Vagina (tissue), 2 donors: ENCODE data around the gene GTF3A. TPM values are rescaled to one million over a fixed set of nuclear protein-coding genes. Genes with fewer than 3 reads are reported as not detected.
A peak's percentile ranks its signal among the peaks of the same experiment; 100 is the strongest.

Source experiments
- DNase-seq, 2 donors: peaks; one replicate each; pipeline ENCODE4 v3.0.0-alpha.2; 2017; ENCODE audit errors: extremely low spot score in 2 of 2
- H3K27ac ChIP-seq: fragments of 200-600 bp; sonication (generic); one replicate; pipeline ENCODE4 v1.5.1; 2019
- H3K27me3 ChIP-seq: fragments of 200-600 bp; sonication (generic); one replicate; pipeline ENCODE4 v1.5.1; 2019
- H3K36me3 ChIP-seq, 2 donors: fragments of 200-600 bp; sonication (generic); one replicate each; pipeline ENCODE4 v1.5.1; 2017 to 2019
- H3K4me1 ChIP-seq: fragments of 200-600 bp; sonication (generic); one replicate; pipeline ENCODE4 v1.5.1; 2019
- H3K4me3 ChIP-seq, 2 donors: fragments of 200-600 bp; sonication (generic); 1 replicate in 1 of 2; 2 replicates in 1 of 2; pipeline ENCODE4 v1.5.1; 2016 to 2019
- H3K9me3 ChIP-seq: fragments of 200-600 bp; sonication (generic); one replicate; pipeline ENCODE4 v1.5.1; 2019
- POLR2A ChIP-seq, 2 donors: fragments of 450-650 bp; IDR thresholded peaks; one replicate each; pipeline ENCODE4 v1.6.1; 2017; ENCODE audit warnings: antibody characterized with exemption in 2 of 2, mild to moderate bottlenecking in 2 of 2, moderate library complexity in 2 of 2
- POLR2AphosphoS5 ChIP-seq, 2 donors: sonication (generic); formaldehyde crosslinking; IDR thresholded peaks; one replicate each; pipeline ENCODE4 v1.9.0; 2017; ENCODE audit warnings: antibody characterized with exemption in 2 of 2, mild to moderate bottlenecking in 2 of 2, low read depth in 1 of 2; ENCODE audit not compliant: insufficient read depth in 1 of 2
- intact Hi-C: fragments of 100-400 bp; cut with DNase I; formaldehyde crosslinking; loops from one replicate; pipeline ENCODE4 v1.15.1; 2023
- total RNA-seq: library from RNA; depleted of rRNA; stranded (reverse); fragments of >200 nt; gene quantifications from one replicate; pipeline ENCODE4 v1.2.3, GENCODE V29; 2016
- TF ChIP-seq, protein P1 (sequence below), 3 experiments: fragments of 450-650 bp in 2 of 3; fragments of 200-600 bp in 1 of 3; sonication (generic) in 1 of 3; IDR thresholded peaks; one replicate each; pipeline ENCODE4 v1.5.1; 2017 to 2019; ENCODE audit warnings: antibody characterized with exemption in 3 of 3, mild to moderate bottlenecking in 2 of 3, moderate library complexity in 2 of 3

Gene GTF3A
- total RNA-seq, 1 donor from 2014 or later: 142 TPM

DNA sequence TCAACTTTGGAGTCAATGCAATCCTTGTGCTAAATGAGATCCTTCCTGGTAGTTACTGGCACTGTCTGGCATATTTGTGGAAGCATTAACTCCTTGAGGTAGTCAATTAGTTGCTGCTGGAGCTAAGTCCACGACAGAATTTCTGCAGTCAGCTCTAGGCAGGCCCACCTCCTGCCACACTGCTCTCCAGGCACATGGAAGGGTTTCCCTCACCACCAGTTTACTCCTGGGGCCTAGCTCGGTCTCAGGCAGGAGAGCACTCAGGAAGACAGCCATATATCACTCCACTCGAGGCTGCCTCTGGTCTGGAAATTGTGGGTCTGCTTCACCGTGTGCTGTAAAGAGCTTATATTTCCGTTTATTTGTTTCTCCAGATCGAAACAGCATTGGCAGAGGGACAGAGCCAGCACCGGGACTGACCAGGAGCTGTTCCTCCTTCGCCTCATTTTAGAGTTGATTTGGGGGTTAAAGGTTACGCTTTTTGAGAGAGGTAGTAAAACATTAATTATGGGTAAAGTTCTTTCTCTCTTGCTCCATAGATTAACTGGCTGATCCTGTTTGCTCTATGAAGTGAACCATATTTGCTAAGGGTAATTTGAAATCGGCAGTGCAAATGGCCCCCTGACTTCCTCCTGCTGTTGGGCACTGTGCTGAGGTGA is 20.6 kb upstream of the GTF3A start:
- no peak for TF ChIP-seq POLR2AphosphoS5 (IDR thresholded peaks at IDR 0.05; ENCODE audit: insufficient read depth in 1 of 2, low read depth in 1 of 2)
- TF ChIP-seq POLR2A (IDR thresholded peaks at IDR 0.05): no peak
- TF ChIP-seq, protein P1, sequence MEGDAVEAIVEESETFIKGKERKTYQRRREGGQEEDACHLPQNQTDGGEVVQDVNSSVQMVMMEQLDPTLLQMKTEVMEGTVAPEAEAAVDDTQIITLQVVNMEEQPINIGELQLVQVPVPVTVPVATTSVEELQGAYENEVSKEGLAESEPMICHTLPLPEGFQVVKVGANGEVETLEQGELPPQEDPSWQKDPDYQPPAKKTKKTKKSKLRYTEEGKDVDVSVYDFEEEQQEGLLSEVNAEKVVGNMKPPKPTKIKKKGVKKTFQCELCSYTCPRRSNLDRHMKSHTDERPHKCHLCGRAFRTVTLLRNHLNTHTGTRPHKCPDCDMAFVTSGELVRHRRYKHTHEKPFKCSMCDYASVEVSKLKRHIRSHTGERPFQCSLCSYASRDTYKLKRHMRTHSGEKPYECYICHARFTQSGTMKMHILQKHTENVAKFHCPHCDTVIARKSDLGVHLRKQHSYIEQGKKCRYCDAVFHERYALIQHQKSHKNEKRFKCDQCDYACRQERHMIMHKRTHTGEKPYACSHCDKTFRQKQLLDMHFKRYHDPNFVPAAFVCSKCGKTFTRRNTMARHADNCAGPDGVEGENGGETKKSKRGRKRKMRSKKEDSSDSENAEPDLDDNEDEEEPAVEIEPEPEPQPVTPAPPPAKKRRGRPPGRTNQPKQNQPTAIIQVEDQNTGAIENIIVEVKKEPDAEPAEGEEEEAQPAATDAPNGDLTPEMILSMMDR (IDR thresholded peaks at IDR 0.05): no peak
- no peak for DNase-seq
- Histone ChIP-seq H3K27me3 (no peaks in the 10 kb centered on the region), H3K4me1 (peaks cover 12% of the 10 kb centered on the region), H3K36me3 (no peaks in the 10 kb centered on the region), H3K9me3 (no peaks in the 10 kb centered on the region), H3K27ac (no peak overlapping the region), H3K4me3 (no peak overlapping the region)
- intact Hi-C loops: no loop called here

- intact Hi-C loops: no loop called here
- H3K27me3 ChIP-seq: no peaks in the 10 kb centered on the region
- no peaks in the 10 kb centered on the region for H3K9me3 ChIP-seq
- peaks cover 12% of the 10 kb centered on the region for H3K4me1 ChIP-seq
- no peak for DNase-seq
- TF ChIP-seq POLR2AphosphoS5 (IDR thresholded peaks at IDR 0.05; ENCODE audit: insufficient read depth in 1 of 2, low read depth in 1 of 2) (no peak), POLR2A (IDR thresholded peaks at IDR 0.05) (no peak)
- TF ChIP-seq, protein P1 (IDR thresholded peaks at IDR 0.05): no peak
- no peak overlapping the region for H3K27ac ChIP-seq
- H3K4me3 ChIP-seq: no peak overlapping the region
- H3K36me3 ChIP-seq: no peaks in the 10 kb centered on the region
These were observed 19.7 kb upstream of the GTF3A start for GRCh38 chr13:27404680-27405079.

- intact Hi-C loops: no loop called here
- Histone ChIP-seq H3K27me3 (no peaks in the 10 kb centered on the region), H3K4me3 (no peak overlapping the region), H3K27ac (no peak overlapping the region), H3K4me1 (peaks cover 12% of the 10 kb centered on the region), H3K9me3 (no peaks in the 10 kb centered on the region), H3K36me3 (no peaks in the 10 kb centered on the region)
- TF ChIP-seq POLR2AphosphoS5 (IDR thresholded peaks at IDR 0.05; ENCODE audit: insufficient read depth in 1 of 2, low read depth in 1 of 2) (no peak), POLR2A (IDR thresholded peaks at IDR 0.05) (no peak)
- TF ChIP-seq, protein P1 (IDR thresholded peaks at IDR 0.05): no peak
- no peak for DNase-seq
These were observed 18.8 kb upstream of the GTF3A start for GRCh38 chr13:27405546-27406134.

GRCh38 chr13:27406178-27406939 is 18.1 kb upstream of the GTF3A start:
- intact Hi-C loops: no loop called here
- Histone ChIP-seq H3K9me3 (no peaks in the 10 kb centered on the region), H3K36me3 (no peaks in the 10 kb centered on the region), H3K4me1 (peaks cover 10% of the 10 kb centered on the region), H3K4me3 (no peak overlapping the region), H3K27me3 (no peaks in the 10 kb centered on the region), H3K27ac (no peak overlapping the region)
- DNase-seq: no peak
- TF ChIP-seq POLR2A (IDR thresholded peaks at IDR 0.05): no peak
- TF ChIP-seq, protein P1 (IDR thresholded peaks at IDR 0.05): peak in 2 of 3 experiments; percentile 32 to 38

DNA sequence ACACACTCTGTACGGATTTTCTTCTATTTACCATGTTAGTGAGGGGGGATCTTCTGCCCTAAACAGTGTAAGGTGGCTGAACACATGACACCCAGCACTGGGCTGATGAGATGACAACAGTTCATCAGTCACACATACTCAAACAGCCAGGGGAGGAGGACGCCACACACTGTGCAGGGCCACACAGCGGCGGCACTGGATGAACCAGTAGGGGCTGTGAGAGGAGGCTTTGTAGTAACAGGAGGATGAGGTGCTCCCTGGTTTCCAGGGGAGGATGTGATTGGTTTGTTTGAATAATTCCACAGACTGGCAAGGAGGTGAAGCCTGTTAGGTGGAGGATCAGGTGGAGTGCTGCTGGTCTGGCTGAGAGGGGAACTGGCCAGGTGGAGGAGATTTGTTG is 16.3 kb upstream of the GTF3A start:
- H3K27me3 ChIP-seq: no peaks in the 10 kb centered on the region
- no peaks in the 10 kb centered on the region for H3K36me3 ChIP-seq
- intact Hi-C loops: no loop called here
- H3K4me1 ChIP-seq: peaks cover 3% of the 10 kb centered on the region
- TF ChIP-seq, protein P1 (IDR thresholded peaks at IDR 0.05): no peak
- TF ChIP-seq POLR2AphosphoS5 (IDR thresholded peaks at IDR 0.05; ENCODE audit: insufficient read depth in 1 of 2, low read depth in 1 of 2) (no peak), POLR2A (IDR thresholded peaks at IDR 0.05) (no peak)
- no peaks in the 10 kb centered on the region for H3K9me3 ChIP-seq
- DNase-seq: no peak
- H3K4me3 ChIP-seq: no peak overlapping the region
- H3K27ac ChIP-seq: no peak overlapping the region
